ENCODE data around the gene TRAF4.

TRAF4 gene

DNA sequence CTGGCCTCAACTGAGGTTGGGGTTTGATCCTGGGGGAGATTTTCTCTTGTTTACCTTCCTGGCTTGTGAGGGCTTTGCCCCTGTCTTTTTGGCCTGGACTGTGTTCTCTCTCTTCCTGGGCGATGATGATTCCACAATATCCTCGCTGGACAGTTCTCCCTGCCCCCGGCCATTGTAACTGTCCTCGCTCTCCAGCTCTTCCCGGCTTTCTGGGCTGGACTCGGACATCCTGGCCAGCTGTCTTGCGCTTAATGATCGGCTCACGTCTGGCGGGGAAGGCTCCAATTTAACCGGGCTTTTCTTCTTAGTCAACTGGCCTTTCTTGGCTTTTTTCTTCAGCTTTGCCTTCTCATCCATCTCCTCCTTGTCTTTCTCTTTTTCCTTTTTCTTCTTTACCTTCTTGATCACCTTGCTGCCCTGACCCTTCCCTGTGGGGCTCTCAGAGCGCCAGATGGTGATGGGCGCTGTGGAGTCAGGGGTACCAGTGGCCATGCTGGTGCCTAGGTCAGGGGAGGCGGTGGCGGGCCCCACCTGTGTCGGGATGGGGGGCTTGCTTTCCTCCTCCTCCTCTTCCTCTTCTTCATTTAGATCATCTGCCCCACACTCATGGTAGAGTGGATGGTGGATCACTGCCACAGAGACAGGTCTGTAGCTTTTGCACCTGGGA is 40.1 kb upstream of the TRAF4 start:
- Histone ChIP-seq H3K27me3 (replicated peaks in 2 of 5; ENCODE audit: control insufficient read depth in 4 of 5, insufficient read depth in 5 of 5, low read length in 4 of 5) (no peaks in the 10 kb centered on the region), H3K4me1 (ENCODE audit: control extremely low read depth in 1 of 4, control insufficient read depth in 4 of 4, insufficient read depth in 4 of 4, low read length in 3 of 4) (no peaks in the 10 kb centered on the region), H3K36me3 (ENCODE audit: control insufficient read depth in 4 of 4, insufficient read depth in 4 of 4, low read length in 3 of 4) (peaks cover 22 to 67% (median 48%) of the 10 kb centered on the region in 4 experiments), H3K4me3 (ENCODE audit: control insufficient read depth in 1 of 7, extremely low read depth in 1 of 7, insufficient read depth in 4 of 7, low read depth in 2 of 7, low read length in 6 of 7) (no peak overlapping the region), H3K9me3 (ENCODE audit: control extremely low read depth in 1 of 5, control insufficient read depth in 4 of 5, insufficient read depth in 2 of 5, low read depth in 1 of 5, low read length in 4 of 5) (no peaks in the 10 kb centered on the region), H3K27ac (ENCODE audit: insufficient read depth in 1 of 2, low read depth in 1 of 2, low read length in 2 of 2, poor library complexity in 1 of 2, severe bottlenecking in 2 of 2) (no peak overlapping the region)
- WGBS (ENCODE audit: insufficient coverage), result 98% methylated on average over 13 of the region's 16 CpGs
- ChIA-PET CTCF (no interaction called here), POLR2A (no interaction called here)
- no peak for DNase-seq

DNA sequence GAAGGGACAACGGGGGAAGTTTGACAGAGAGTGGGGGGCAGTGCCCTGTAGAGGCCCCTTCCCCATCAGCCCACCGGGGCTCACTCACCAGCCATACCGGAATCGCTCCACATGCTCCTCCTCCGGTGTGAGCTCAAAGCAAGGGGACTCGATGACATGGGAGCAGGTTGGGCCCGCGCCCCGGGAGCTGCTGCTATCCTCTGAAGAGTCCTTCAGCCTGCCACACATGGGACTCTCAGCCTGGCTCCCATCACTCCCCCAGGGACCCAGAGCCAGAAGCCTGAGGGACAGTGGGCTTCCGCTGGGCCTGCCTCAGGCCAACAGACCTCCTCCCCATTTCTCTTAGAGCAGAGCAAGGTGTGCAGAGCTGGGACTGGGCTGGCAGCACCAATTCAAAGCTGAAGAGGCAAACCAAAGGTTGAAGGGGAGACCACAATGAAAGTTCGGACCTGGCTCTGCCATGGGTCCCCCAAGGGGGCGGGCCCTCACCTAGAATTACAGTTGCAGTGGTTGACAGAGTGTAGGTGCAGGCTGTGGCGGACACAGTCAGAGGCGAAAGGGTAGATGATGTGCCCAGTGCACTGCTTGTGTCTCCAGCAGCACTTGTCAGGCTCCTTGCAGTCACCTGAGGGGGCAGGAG is 39.5 kb upstream of the TRAF4 start:
- no peaks in the 10 kb centered on the region for H3K9me3 ChIP-seq (ENCODE audit: control extremely low read depth in 1 of 5, control insufficient read depth in 4 of 5, insufficient read depth in 2 of 5, low read depth in 1 of 5, low read length in 4 of 5)
- no peak overlapping the region for H3K4me3 ChIP-seq (ENCODE audit: control insufficient read depth in 1 of 7, extremely low read depth in 1 of 7, insufficient read depth in 4 of 7, low read depth in 2 of 7, low read length in 6 of 7)
- H3K4me1 ChIP-seq (ENCODE audit: control extremely low read depth in 1 of 4, control insufficient read depth in 4 of 4, insufficient read depth in 4 of 4, low read length in 3 of 4), result no peaks in the 10 kb centered on the region
- ChIA-PET POLR2A (no interaction called here), CTCF (interaction anchor here (0.9 to 1.0 kb wide), 4 partner anchors 10 to 57 kb away, joined by 3 to 5 read pairs (median 4); no protein-coding TSS in a partner anchor)
- 93% methylated on average over 12 of the region's 14 CpGs for WGBS (ENCODE audit: insufficient coverage)
- H3K27ac ChIP-seq (ENCODE audit: insufficient read depth in 1 of 2, low read depth in 1 of 2, low read length in 2 of 2, poor library complexity in 1 of 2, severe bottlenecking in 2 of 2), result no peak overlapping the region
- no peaks in the 10 kb centered on the region for H3K27me3 ChIP-seq (replicated peaks in 2 of 5; ENCODE audit: control insufficient read depth in 4 of 5, insufficient read depth in 5 of 5, low read length in 4 of 5)
- no peak for DNase-seq
- peaks cover 16 to 60% (median 44%) of the 10 kb centered on the region in 4 experiments for H3K36me3 ChIP-seq (ENCODE audit: control insufficient read depth in 4 of 4, insufficient read depth in 4 of 4, low read length in 3 of 4)

DNA sequence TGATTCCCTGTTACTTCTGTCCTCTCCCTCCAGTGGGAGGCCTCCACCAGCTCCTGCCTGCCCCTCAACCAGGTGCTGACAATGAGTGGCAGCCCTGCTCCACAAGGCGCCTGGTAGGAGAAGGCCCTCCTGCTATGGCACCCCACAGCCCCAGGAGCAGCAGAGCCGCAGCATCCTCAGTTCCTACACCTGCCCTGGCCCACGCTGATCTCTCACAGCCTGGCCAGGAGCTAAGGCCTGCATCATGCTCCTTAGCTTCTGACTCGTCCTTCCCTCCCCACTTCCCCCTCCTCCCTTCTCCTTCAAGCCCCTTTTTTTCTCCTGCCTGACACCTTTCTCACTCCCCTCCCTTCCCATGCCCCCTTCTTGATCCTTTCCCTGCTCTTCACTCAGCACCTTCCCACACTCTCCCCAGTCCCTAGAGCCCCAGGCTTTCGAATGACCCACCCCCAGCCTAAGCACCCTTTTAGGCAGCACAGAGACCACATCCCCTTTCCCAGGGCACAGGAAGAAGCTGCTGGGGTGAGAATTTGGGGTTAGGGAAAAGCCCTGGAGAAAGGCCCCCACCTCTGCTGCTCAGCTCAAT is 38.6 kb upstream of the TRAF4 start:
- POLR2A ChIA-PET, result interaction anchor here (0.7 kb wide), 1 partner anchor 12 kb away, joined by 3 read pairs; no protein-coding TSS in a partner anchor

DNA sequence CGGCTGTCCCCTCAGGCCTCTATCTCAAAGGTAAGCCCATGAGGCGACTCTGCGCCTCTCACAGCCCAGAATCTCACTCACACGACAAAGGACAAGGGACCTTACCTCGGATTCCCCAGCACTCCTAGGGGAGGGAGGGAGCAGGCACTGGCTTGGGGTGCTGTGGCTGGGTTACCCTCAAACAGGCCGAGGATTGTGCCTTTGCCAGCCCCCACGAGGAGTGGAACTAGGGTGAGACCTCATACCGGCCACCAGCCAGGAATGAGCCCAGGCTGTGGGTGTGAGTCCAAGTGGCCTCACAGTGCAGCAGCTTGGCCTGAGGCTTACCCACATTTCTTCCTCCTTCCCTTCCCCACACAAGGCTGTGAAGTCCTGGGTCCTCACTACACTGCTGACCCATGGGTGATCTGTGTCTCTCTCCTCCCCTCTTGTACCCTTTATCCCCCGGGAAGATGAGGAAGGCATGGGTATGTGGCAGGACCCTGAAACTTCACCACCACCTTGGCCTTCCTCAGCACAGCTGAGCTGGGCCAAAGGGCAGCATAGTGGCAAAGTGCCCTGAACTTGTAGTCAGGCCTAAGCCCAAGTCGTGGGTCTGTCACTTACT is 38.0 kb upstream of the TRAF4 start:
- peak overlapping the region in 1 of 7 experiments; percentile 0 for H3K4me3 ChIP-seq (ENCODE audit: control insufficient read depth in 1 of 7, extremely low read depth in 1 of 7, insufficient read depth in 4 of 7, low read depth in 2 of 7, low read length in 6 of 7)
- no peak for DNase-seq
- ChIA-PET CTCF (no interaction called here), POLR2A (interaction anchor here (0.7 kb wide), 1 partner anchor 13 kb away, joined by 3 read pairs; no protein-coding TSS in a partner anchor)
- no peaks in the 10 kb centered on the region for H3K27me3 ChIP-seq (replicated peaks in 2 of 5; ENCODE audit: control insufficient read depth in 4 of 5, insufficient read depth in 5 of 5, low read length in 4 of 5)
- 94% methylated on average over 8 of the region's 10 CpGs for WGBS (ENCODE audit: insufficient coverage)
- no peaks in the 10 kb centered on the region for H3K9me3 ChIP-seq (ENCODE audit: control extremely low read depth in 1 of 5, control insufficient read depth in 4 of 5, insufficient read depth in 2 of 5, low read depth in 1 of 5, low read length in 4 of 5)
- H3K27ac ChIP-seq (ENCODE audit: insufficient read depth in 1 of 2, low read depth in 1 of 2, low read length in 2 of 2, poor library complexity in 1 of 2, severe bottlenecking in 2 of 2), result no peak overlapping the region
- peaks cover 11 to 45% (median 30%) of the 10 kb centered on the region in 4 experiments for H3K36me3 ChIP-seq (ENCODE audit: control insufficient read depth in 4 of 4, insufficient read depth in 4 of 4, low read length in 3 of 4)
- H3K4me1 ChIP-seq (ENCODE audit: control extremely low read depth in 1 of 4, control insufficient read depth in 4 of 4, insufficient read depth in 4 of 4, low read length in 3 of 4), result peaks cover 0 to 8% (median 6%) of the 10 kb centered on the region in 4 experiments

More for the DNA sequence above, 38.6 kb upstream of the TRAF4 start:
- H3K27ac ChIP-seq (ENCODE audit: insufficient read depth in 1 of 2, low read depth in 1 of 2, low read length in 2 of 2, poor library complexity in 1 of 2, severe bottlenecking in 2 of 2), result no peak overlapping the region
- 91% methylated on average over 5 of the region's 5 CpGs for WGBS (ENCODE audit: insufficient coverage)
- peaks cover 14 to 52% (median 36%) of the 10 kb centered on the region in 4 experiments for H3K36me3 ChIP-seq (ENCODE audit: control insufficient read depth in 4 of 4, insufficient read depth in 4 of 4, low read length in 3 of 4)
- H3K4me1 ChIP-seq (ENCODE audit: control extremely low read depth in 1 of 4, control insufficient read depth in 4 of 4, insufficient read depth in 4 of 4, low read length in 3 of 4), result peaks cover 0 to 3% (median 2%) of the 10 kb centered on the region in 4 experiments
- no peak overlapping the region for H3K4me3 ChIP-seq (ENCODE audit: control insufficient read depth in 1 of 7, extremely low read depth in 1 of 7, insufficient read depth in 4 of 7, low read depth in 2 of 7, low read length in 6 of 7)
- CTCF ChIA-PET, result interaction anchor here (0.9 to 1.0 kb wide), 4 partner anchors 11 to 58 kb away, joined by 3 to 5 read pairs (median 4); no protein-coding TSS in a partner anchor
- H3K9me3 ChIP-seq (ENCODE audit: control extremely low read depth in 1 of 5, control insufficient read depth in 4 of 5, insufficient read depth in 2 of 5, low read depth in 1 of 5, low read length in 4 of 5), result no peaks in the 10 kb centered on the region
- no peak for DNase-seq
- no peaks in the 10 kb centered on the region for H3K27me3 ChIP-seq (replicated peaks in 2 of 5; ENCODE audit: control insufficient read depth in 4 of 5, insufficient read depth in 5 of 5, low read length in 4 of 5)

DNA sequence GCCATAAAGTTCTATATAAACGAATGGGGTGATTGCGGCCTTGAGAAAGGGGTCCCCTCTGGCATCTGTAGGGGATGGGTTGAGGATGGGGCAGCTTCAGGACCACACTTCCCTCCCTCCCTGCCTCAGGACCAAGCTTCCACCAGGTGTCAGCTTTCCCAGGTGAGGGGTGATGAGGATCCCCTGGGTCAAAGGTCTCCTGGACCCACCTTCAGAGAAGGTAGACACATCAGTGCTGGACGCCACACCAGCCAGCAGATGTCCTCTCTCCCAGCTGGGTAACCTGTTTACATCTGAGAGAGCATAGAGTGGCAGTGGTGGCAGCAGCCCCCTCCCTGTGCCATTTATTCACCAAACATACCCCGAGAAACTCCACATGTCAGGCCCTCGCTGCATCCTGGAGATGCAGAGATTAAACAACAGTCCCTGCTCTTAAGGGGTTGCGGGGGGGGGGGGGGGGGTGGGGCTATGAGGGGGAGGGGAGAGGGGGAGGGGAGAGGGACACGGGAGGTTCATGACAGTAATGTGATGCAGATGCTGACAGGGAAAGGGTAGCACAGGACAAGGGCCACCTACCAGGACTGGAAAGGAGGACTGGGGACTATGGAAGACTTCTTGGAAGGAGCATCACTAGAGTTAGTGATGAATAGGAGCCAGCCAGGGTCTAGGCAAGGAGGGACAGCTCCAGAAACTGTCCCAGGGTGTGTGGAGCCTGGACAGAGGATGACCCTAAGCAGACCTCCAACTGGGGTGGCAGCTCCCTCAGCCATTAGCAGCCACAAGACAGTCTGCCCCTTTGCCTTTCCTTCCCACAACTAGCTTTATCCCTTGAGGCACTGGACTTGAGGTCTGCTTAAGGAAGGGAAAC is 37.1 kb upstream of the TRAF4 start:
- Histone ChIP-seq H3K4me3 (ENCODE audit: control insufficient read depth in 1 of 7, extremely low read depth in 1 of 7, insufficient read depth in 4 of 7, low read depth in 2 of 7, low read length in 6 of 7) (no peak overlapping the region), H3K9me3 (ENCODE audit: control extremely low read depth in 1 of 5, control insufficient read depth in 4 of 5, insufficient read depth in 2 of 5, low read depth in 1 of 5, low read length in 4 of 5) (no peaks in the 10 kb centered on the region), H3K4me1 (ENCODE audit: control extremely low read depth in 1 of 4, control insufficient read depth in 4 of 4, insufficient read depth in 4 of 4, low read length in 3 of 4) (peaks cover 0 to 14% (median 11%) of the 10 kb centered on the region in 4 experiments), H3K36me3 (ENCODE audit: control insufficient read depth in 4 of 4, insufficient read depth in 4 of 4, low read length in 3 of 4) (peaks cover 7 to 36% (median 24%) of the 10 kb centered on the region in 4 experiments), H3K27me3 (replicated peaks in 2 of 5; ENCODE audit: control insufficient read depth in 4 of 5, insufficient read depth in 5 of 5, low read length in 4 of 5) (no peaks in the 10 kb centered on the region), H3K27ac (ENCODE audit: insufficient read depth in 1 of 2, low read depth in 1 of 2, low read length in 2 of 2, poor library complexity in 1 of 2, severe bottlenecking in 2 of 2) (no peak overlapping the region)
- WGBS (ENCODE audit: insufficient coverage), result 88% methylated on average over 1 of the region's 7 CpGs
- ChIA-PET CTCF (interaction anchor here (1.6 kb wide), 1 partner anchor 31 kb away, joined by 3 read pairs; no protein-coding TSS in a partner anchor), POLR2A (no interaction called here)
- DNase-seq, result no peak

DNA sequence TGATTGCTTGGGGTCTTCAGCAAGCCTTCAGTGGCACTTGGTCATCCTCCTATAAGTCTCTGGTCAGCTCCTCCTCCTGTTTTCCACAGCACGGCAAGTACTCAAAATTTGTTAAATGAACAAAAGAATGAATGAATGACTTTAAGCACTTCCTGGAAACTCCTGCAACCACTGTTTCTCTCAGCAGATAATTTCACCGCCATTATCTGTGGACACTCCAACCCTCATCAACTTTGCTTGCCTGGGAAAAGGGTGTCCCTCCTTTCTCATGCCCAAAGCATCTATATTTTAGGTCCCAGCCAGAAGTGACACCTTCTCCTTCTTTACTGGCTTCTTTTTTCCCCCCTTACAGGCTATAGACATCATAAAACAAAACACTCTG is 36.5 kb upstream of the TRAF4 start:
- CTCF ChIA-PET, result interaction anchor here (0.9 to 1.6 kb wide), 2 partner anchors 32 to 45 kb away, joined by 3 read pairs; partner anchors contain the start of genes SDF2 and SUPT6H
- no peak for DNase-seq
- Histone ChIP-seq H3K9me3 (ENCODE audit: control extremely low read depth in 1 of 5, control insufficient read depth in 4 of 5, insufficient read depth in 2 of 5, low read depth in 1 of 5, low read length in 4 of 5) (no peaks in the 10 kb centered on the region), H3K4me1 (ENCODE audit: control extremely low read depth in 1 of 4, control insufficient read depth in 4 of 4, insufficient read depth in 4 of 4, low read length in 3 of 4) (peaks cover 0 to 20% (median 17%) of the 10 kb centered on the region in 4 experiments), H3K27ac (ENCODE audit: insufficient read depth in 1 of 2, low read depth in 1 of 2, low read length in 2 of 2, poor library complexity in 1 of 2, severe bottlenecking in 2 of 2) (no peak overlapping the region), H3K36me3 (ENCODE audit: control insufficient read depth in 4 of 4, insufficient read depth in 4 of 4, low read length in 3 of 4) (peaks cover 7 to 30% (median 19%) of the 10 kb centered on the region in 4 experiments), H3K4me3 (ENCODE audit: control insufficient read depth in 1 of 7, extremely low read depth in 1 of 7, insufficient read depth in 4 of 7, low read depth in 2 of 7, low read length in 6 of 7) (no peak overlapping the region), H3K27me3 (replicated peaks in 2 of 5; ENCODE audit: control insufficient read depth in 4 of 5, insufficient read depth in 5 of 5, low read length in 4 of 5) (no peaks in the 10 kb centered on the region)
- 89% methylated on average over 1 of the region's 2 CpGs for WGBS (ENCODE audit: insufficient coverage)
- POLR2A ChIA-PET, result no interaction called here

Data from common myeloid progenitor, CD34-positive (primary cell).